ENCODE measurements around the gene FAM120B.

The FAM120B gene

DNA sequence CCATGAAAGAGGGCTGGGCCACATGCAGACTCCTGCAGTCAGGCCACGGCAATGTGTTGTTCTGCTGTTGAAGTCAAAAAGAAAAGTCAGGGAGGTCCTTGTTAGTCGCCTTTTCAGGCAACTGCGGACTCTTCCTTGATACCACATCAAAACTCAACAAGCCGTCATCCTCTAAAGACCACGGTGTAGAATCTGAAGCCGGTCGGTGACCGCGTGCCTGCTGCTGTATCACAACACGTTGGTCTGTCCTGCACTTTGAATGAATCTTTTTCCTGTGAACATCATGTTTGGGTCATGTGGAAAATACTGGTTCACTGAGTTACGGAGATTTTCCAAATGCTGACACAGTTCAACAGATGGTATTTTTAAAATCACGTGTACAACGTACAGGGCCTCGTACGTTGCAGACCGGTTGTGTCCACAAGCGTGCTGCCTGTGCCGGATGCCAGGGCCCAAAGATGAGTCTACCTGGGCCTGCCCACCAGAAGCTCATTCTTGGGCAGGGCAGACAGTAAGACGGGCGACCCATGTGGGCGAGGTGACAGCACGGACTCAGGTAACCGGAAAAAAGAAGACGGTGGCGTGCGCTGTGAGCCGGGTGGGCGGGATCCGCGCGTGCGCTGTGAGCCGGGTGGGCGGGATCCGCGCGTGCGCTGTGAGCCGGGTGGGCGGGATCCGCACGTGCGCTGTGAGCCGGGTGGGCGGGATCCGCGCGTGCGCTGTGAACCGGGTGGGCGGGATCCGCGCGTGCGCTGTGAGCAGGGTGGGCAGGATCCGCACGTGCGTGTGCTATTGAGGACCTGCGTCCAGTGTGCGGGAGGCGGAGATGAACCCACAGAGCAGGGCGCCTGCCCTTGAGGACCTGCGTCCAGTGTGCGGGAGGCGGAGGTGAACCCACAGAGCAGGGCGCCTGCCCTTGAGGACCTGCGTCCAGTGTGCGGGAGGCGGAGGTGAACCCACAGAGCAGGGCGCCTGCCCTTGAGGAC, 114.5 kb downstream of the FAM120B start:
- no peak overlapping the region for H3K4me3 ChIP-seq (ENCODE audit: low read length)
- TF ChIP-seq ZNF274 (IDR thresholded peaks at IDR 0.05; ENCODE audit: low read depth, low read length) = no peak

GRCh38 chr6:170421921-170422320, 115.4 kb downstream of the FAM120B start:
- no peak for TF ChIP-seq ZNF274 (IDR thresholded peaks at IDR 0.05; ENCODE audit: low read depth, low read length)

GRCh38 chr6:170423030-170423429, 116.5 kb downstream of the FAM120B start:
- no peak for TF ChIP-seq ZNF274 (IDR thresholded peaks at IDR 0.05; ENCODE audit: low read depth, low read length)
- no peak overlapping the region for H3K4me3 ChIP-seq (ENCODE audit: low read length)

More at GRCh38 chr6:170421921-170422320, 115.4 kb downstream of the FAM120B start:
- no peak overlapping the region for H3K4me3 ChIP-seq (ENCODE audit: low read length)

DNA sequence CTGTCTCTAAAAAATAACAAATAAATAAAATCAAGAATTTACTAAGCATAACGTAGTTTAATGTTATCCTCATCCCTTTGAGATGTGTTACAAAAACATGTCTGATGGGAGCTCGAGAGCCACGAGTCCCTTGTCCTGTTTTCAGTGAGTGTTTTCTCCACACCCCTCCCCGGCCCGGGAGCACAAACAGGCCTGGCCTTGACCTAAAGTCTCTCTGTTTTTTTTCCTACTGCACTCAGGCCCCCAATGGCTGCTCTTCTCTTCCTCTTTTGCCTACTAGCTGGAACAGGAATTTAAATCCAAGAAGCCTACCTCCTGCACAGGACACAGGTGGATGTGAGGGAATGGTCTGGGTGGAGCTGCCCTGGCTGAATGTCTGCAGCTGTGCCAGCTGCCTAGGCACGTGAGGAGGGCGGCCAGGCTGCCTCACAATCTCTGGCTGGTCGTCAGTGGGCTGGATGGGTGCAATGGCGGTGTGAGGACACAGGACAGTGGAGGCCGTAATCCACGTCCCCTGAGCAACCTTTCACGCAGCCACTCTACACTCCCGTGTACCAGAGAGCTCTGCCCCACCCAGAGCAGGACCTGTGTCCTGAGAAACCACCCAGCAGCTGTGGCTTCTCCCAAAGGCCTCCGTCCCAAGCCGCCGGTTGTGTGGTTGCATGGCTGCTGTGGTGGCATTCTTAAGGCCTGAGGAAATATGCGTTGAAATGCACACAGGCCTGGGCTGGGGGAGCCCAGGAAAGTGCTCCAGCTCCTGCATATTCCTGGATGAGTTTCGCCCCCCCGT, 117.5 kb downstream of the FAM120B start:
- no peak for TF ChIP-seq ZNF274 (IDR thresholded peaks at IDR 0.05; ENCODE audit: low read depth, low read length)
- H3K4me3 ChIP-seq (ENCODE audit: low read length) = no peak overlapping the region

- no peak for TF ChIP-seq ZNF274 (IDR thresholded peaks at IDR 0.05; ENCODE audit: low read depth, low read length)
- H3K4me3 ChIP-seq (ENCODE audit: low read length) = no peak overlapping the region
Measured at GRCh38 chr6:170424604-170425126, 118.1 kb downstream of the FAM120B start.

DNA sequence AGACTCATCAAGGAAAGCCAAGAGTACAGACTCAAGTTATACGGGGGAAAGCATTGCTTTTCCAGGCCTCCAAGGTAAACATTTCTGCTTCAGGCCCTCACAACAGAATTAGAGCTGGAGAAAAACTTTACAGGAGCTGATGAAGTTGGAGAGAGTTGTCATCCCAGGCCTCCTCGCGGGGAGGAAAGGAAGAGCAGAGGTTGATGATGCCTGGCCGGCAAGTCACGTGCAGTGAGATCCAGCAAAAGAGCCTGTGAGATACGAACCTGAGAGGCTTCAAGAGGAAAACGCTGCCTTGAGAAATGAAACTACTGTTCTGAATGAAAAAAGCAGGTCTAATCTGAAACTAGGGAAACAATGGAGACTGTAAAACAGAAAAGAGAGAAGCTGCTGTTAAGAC, 122.9 kb downstream of the FAM120B start:
- H3K4me3 ChIP-seq (ENCODE audit: low read length) = no peak overlapping the region

GRCh38 chr6:170433163-170434116, 126.9 kb downstream of the FAM120B start:
- H3K4me3 ChIP-seq (ENCODE audit: low read length) = no peak overlapping the region
- TF ChIP-seq ZNF274 (IDR thresholded peaks at IDR 0.05; ENCODE audit: low read depth, low read length) = no peak

More for the DNA sequence above, 122.9 kb downstream of the FAM120B start:
- TF ChIP-seq ZNF274 (IDR thresholded peaks at IDR 0.05; ENCODE audit: low read depth, low read length) = no peak

DNA sequence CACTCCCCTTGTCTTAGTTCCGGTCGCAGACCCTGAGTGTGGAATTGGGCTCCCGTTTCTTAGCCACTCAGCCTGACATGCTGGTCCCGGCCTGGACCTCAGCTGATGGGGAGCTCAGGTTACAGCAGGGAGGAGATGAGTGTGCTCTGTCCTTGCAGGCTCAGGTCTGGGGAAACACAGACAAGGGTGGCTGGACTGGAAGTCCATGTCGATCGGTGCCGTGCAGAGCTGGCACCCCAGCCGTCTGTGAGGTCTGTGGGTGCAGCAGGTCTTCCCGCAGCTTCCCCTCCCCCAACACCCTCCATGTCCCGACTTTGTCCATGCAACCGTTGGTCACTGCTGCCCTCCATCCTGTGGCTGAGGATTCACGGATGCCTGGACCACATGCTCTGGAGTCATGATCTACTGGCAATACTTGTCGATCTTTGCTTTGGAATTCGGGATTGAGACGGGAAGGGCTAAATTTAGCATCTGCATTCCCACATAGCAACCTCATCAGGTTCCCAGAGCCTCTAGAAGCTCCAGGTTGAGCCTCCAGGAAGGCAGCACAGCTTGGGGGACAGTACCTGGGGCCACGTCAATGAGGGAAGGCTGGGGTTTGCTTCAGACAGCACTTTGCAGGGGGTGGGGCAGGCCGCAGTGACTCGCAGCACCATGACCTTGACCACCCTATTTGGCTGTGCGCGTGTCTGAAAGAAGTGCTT, 127.7 kb downstream of the FAM120B start:
- no peak for TF ChIP-seq ZNF274 (IDR thresholded peaks at IDR 0.05; ENCODE audit: low read depth, low read length)
- H3K4me3 ChIP-seq (ENCODE audit: low read length) = no peak overlapping the region

DNA sequence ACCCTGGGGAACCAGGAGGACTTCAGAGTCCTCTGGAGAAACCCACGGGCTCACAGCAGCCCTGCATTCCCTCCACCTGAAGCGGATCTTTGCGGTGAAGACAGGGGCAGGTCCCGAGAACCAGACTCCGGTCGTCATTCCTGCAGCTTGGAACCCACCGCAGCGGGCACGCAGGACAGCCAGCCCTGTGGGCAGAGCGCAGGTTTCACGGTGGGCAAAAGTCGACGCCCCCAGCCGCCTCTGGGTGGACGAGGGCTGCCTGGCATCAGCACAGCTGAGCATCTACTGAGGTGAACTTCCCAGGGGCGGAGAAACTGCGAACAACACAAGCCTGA, 128.2 kb downstream of the FAM120B start:
- H3K4me3 ChIP-seq (ENCODE audit: low read length) = no peak overlapping the region
- TF ChIP-seq ZNF274 (IDR thresholded peaks at IDR 0.05; ENCODE audit: low read depth, low read length) = no peak

- H3K4me3 ChIP-seq (ENCODE audit: low read length) = no peak overlapping the region
- no peak for TF ChIP-seq ZNF274 (IDR thresholded peaks at IDR 0.05; ENCODE audit: low read depth, low read length)
Measured at GRCh38 chr6:170435766-170436165, 129.2 kb downstream of the FAM120B start.

GRCh38 chr6:170436209-170436809, 129.8 kb downstream of the FAM120B start:
- TF ChIP-seq ZNF274 (IDR thresholded peaks at IDR 0.05; ENCODE audit: low read depth, low read length) = no peak
- H3K4me3 ChIP-seq (ENCODE audit: low read length) = no peak overlapping the region

DNA sequence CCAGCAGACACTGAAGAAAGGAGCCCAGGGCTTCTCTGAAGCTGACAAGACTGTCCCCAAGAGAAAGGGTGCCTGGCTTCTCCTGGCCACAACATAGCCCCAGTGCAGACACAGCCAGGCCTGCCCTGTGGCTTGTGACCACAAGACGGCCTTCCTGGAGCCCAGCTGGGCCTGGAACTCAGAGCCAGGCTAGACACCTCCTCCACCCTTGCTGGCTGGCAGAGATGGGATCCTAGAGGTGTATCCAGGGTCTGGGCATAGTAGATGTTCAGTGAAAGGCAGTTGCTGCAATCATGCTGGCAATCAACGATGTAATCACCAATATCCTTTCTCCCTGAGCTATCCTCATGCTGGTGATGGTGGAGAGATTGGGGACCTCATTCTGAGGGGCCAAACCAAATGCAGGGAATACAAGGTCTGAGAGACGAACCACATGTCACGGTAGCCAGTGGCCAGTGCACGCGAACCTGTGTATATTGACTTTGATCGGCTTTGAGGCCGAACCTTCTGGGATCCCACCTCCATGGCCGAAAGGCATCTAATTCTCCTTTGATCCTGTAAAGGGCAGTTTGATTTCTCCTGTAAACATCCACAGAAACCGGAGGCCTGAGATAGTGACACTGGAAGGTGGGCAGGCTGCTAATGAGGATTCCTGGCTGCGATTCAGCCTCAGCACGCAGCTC, 131.3 kb downstream of the FAM120B start:
- H3K4me3 ChIP-seq (ENCODE audit: low read length) = no peak overlapping the region
- TF ChIP-seq ZNF274 (IDR thresholded peaks at IDR 0.05; ENCODE audit: low read depth, low read length) = no peak

All from GM08714 (cell line).